Measurements from ENCODE around the gene PCGF1.

Gene PCGF1

GRCh38 chr2:74548285-74548899, 40.9 kb upstream of the PCGF1 start:
- no peaks in the 10 kb centered on the region for H3K9me3 Mint-ChIP-seq
- H3K27me3 Mint-ChIP-seq = peaks cover 13% of the 10 kb centered on the region
- H3K27ac Mint-ChIP-seq = peak overlapping the region; percentile 35
- no peaks in the 10 kb centered on the region for H3K36me3 Mint-ChIP-seq
- peak overlapping the region; percentile 75 for H3K4me3 Mint-ChIP-seq
- H3K4me1 Mint-ChIP-seq = peaks cover 38% of the 10 kb centered on the region
- ATAC-seq = no peak

DNA sequence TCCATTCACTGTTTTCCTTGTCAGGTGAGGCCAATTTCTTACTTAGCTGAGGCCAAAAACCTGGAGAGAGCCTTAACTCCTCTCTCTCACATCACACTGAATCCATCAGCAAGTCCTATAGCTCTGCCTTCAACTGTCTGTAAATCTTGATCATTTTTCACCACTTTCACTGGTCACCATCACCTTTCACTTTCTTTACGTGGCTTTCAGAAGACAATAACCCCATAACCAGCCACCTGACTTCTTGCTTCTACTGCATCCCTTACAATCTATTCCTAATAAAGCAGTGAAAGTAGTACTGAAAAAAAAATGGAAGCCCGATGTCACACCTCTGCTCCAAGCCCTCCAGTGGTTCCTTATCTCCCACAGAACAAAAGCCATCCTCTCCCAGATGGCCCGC, 38.5 kb upstream of the PCGF1 start:
- Mint-ChIP-seq H3K27me3 (peaks cover 13% of the 10 kb centered on the region), H3K36me3 (peaks cover 12% of the 10 kb centered on the region), H3K4me1 (peaks cover 16% of the 10 kb centered on the region), H3K9me3 (no peaks in the 10 kb centered on the region), H3K27ac (no peak overlapping the region), H3K4me3 (no peak overlapping the region)
- ATAC-seq = no peak

- H3K27me3 Mint-ChIP-seq = peaks cover 5% of the 10 kb centered on the region
Measured at GRCh38 chr2:74544634-74545033, 37.1 kb upstream of the PCGF1 start.

GRCh38 chr2:74542978-74543377, 35.5 kb upstream of the PCGF1 start:
- Mint-ChIP-seq H3K4me3 (no peak overlapping the region), H3K27ac (no peak overlapping the region), H3K36me3 (peaks cover 16% of the 10 kb centered on the region), H3K27me3 (no peaks in the 10 kb centered on the region), H3K4me1 (peaks cover 21% of the 10 kb centered on the region), H3K9me3 (no peaks in the 10 kb centered on the region)
- no peak for ATAC-seq

More at GRCh38 chr2:74544634-74545033, 37.1 kb upstream of the PCGF1 start:
- Mint-ChIP-seq H3K36me3 (peaks cover 12% of the 10 kb centered on the region), H3K4me1 (peaks cover 14% of the 10 kb centered on the region), H3K27ac (no peak overlapping the region), H3K9me3 (no peaks in the 10 kb centered on the region), H3K4me3 (no peak overlapping the region)
- ATAC-seq = no peak

DNA sequence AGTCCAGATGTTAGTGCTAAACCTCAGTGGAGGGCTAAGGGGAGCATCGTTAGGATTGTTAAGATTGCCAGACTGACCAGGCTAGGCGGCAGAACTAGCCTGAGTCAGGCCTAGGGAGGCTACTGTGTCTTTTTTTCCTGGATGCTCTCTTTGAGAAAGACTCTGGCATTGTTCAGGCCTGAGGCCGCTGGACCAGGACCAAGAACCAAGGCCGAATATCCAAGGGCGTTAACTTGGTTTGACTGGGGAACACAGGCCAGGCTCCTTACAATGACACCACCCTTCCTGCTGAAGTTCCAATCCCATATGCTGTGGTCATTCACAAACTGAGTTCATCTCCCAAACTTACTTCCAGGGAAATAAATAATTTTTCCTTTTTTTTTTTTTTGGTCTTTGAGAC, 32.8 kb upstream of the PCGF1 start:
- peak overlapping the region; percentile 89 for H3K27ac Mint-ChIP-seq
- no peak for ATAC-seq
- no peak overlapping the region for H3K4me3 Mint-ChIP-seq
- no peaks in the 10 kb centered on the region for H3K9me3 Mint-ChIP-seq
- peaks cover 37% of the 10 kb centered on the region for H3K4me1 Mint-ChIP-seq
- H3K27me3 Mint-ChIP-seq = no peaks in the 10 kb centered on the region
- H3K36me3 Mint-ChIP-seq = peaks cover 16% of the 10 kb centered on the region

GRCh38 chr2:74538881-74539339, 31.4 kb upstream of the PCGF1 start:
- H3K4me3 Mint-ChIP-seq = peak overlapping the region; percentile 61
- ATAC-seq = peak; percentile 73
- no peaks in the 10 kb centered on the region for H3K9me3 Mint-ChIP-seq
- peak overlapping the region; percentile 89 for H3K27ac Mint-ChIP-seq
- H3K36me3 Mint-ChIP-seq = peaks cover 16% of the 10 kb centered on the region
- no peaks in the 10 kb centered on the region for H3K27me3 Mint-ChIP-seq
- H3K4me1 Mint-ChIP-seq = peaks cover 37% of the 10 kb centered on the region

DNA sequence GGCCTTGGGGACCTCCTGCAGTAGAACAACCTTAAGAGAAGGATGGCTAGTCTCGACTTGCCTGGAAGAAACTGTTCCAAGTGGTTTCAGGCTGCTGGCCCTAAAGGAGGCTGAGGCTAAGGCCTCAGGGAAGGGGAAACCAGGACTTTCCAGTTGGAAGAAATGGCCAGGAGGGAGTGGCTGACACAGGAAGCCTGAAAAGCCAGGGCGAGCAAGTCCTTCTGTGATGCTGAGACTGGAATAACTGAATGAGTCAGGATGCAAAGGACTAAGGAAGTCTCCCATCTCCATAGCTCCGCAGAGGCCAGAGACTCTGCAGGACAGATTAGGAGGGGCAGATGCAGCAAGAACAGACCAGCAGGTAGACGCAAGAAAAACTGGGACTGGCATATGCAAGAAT, 29.6 kb upstream of the PCGF1 start:
- no peaks in the 10 kb centered on the region for H3K9me3 Mint-ChIP-seq
- no peak overlapping the region for H3K4me3 Mint-ChIP-seq
- H3K27me3 Mint-ChIP-seq = no peaks in the 10 kb centered on the region
- peaks cover 41% of the 10 kb centered on the region for H3K4me1 Mint-ChIP-seq
- peaks cover 13% of the 10 kb centered on the region for H3K36me3 Mint-ChIP-seq
- H3K27ac Mint-ChIP-seq = no peak overlapping the region
- ATAC-seq = no peak

GRCh38 chr2:74536166-74536950, 28.9 kb upstream of the PCGF1 start:
- peaks cover 49% of the 10 kb centered on the region for H3K4me1 Mint-ChIP-seq
- H3K9me3 Mint-ChIP-seq = no peaks in the 10 kb centered on the region
- no peak overlapping the region for H3K4me3 Mint-ChIP-seq
- H3K27me3 Mint-ChIP-seq = no peaks in the 10 kb centered on the region
- peak; percentile 65 for ATAC-seq
- peaks cover 13% of the 10 kb centered on the region for H3K36me3 Mint-ChIP-seq
- no peak overlapping the region for H3K27ac Mint-ChIP-seq

GRCh38 chr2:74535440-74535965, 28.0 kb upstream of the PCGF1 start:
- peaks cover 21% of the 10 kb centered on the region for H3K36me3 Mint-ChIP-seq

GRCh38 chr2:74534411-74534810, 26.9 kb upstream of the PCGF1 start:
- H3K9me3 Mint-ChIP-seq = no peaks in the 10 kb centered on the region
- peaks cover 51% of the 10 kb centered on the region for H3K4me1 Mint-ChIP-seq
- no peaks in the 10 kb centered on the region for H3K27me3 Mint-ChIP-seq
- no peak overlapping the region for H3K27ac Mint-ChIP-seq
- H3K4me3 Mint-ChIP-seq = no peak overlapping the region
- no peak for ATAC-seq
- H3K36me3 Mint-ChIP-seq = peaks cover 21% of the 10 kb centered on the region

More at GRCh38 chr2:74535440-74535965, 28.0 kb upstream of the PCGF1 start:
- H3K27me3 Mint-ChIP-seq = no peaks in the 10 kb centered on the region
- no peaks in the 10 kb centered on the region for H3K9me3 Mint-ChIP-seq
- no peak overlapping the region for H3K4me3 Mint-ChIP-seq
- ATAC-seq = no peak
- peaks cover 57% of the 10 kb centered on the region for H3K4me1 Mint-ChIP-seq
- no peak overlapping the region for H3K27ac Mint-ChIP-seq

- Mint-ChIP-seq H3K4me1 (peaks cover 48% of the 10 kb centered on the region), H3K9me3 (no peaks in the 10 kb centered on the region), H3K36me3 (peaks cover 24% of the 10 kb centered on the region), H3K27ac (no peak overlapping the region), H3K4me3 (no peak overlapping the region), H3K27me3 (no peaks in the 10 kb centered on the region)
- no peak for ATAC-seq
Measured at GRCh38 chr2:74533464-74533863, 26.0 kb upstream of the PCGF1 start.

GRCh38 chr2:74532222-74532621, 24.7 kb upstream of the PCGF1 start:
- peaks cover 48% of the 10 kb centered on the region for H3K4me1 Mint-ChIP-seq
- ATAC-seq = no peak
- H3K27me3 Mint-ChIP-seq = no peaks in the 10 kb centered on the region
- H3K9me3 Mint-ChIP-seq = no peaks in the 10 kb centered on the region
- H3K36me3 Mint-ChIP-seq = peaks cover 37% of the 10 kb centered on the region
- no peak overlapping the region for H3K27ac Mint-ChIP-seq
- peak overlapping the region; percentile 27 for H3K4me3 Mint-ChIP-seq

- Mint-ChIP-seq H3K27me3 (no peaks in the 10 kb centered on the region), H3K4me1 (peaks cover 48% of the 10 kb centered on the region), H3K4me3 (peak overlapping the region; percentile 99), H3K27ac (peak overlapping the region; percentile 99), H3K9me3 (no peaks in the 10 kb centered on the region), H3K36me3 (peaks cover 42% of the 10 kb centered on the region)
- ATAC-seq = no peak
Measured at GRCh38 chr2:74531666-74532065, 24.2 kb upstream of the PCGF1 start.

DNA sequence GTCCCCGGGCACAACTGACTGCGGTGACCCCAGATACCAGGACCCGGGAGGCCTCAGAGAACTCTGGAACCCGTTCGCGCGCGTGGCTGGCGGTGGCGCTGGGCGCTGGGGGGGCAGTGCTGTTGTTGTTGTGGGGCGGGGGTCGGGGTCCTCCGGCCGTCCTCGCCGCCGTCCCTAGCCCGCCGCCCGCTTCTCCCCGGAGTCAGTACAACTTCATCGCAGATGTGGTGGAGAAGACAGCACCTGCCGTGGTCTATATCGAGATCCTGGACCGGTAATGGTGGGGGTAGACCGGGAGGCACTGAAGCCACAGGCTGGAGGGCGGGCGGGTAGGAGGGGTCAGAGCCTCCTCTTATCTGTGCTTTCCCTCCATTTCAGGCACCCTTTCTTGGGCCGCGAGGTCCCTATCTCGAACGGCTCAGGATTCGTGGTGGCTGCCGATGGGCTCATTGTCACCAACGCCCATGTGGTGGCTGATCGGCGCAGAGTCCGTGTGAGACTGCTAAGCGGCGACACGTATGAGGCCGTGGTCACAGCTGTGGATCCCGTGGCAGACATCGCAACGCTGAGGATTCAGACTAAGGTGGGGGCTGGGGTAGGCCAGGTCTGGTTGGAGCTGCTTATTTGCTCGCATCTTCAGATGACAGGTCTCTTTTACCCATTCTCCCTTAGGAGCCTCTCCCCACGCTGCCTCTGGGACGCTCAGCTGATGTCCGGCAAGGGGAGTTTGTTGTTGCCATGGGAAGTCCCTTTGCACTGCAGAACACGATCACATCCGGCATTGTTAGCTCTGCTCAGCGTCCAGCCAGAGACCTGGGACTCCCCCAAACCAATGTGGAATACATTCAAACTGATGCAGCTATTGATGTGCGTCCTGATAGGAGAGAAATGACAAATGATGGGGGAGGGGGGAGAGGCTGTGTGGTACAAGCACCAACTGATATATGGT, 23.0 kb upstream of the PCGF1 start:
- peak; percentile 52 for ATAC-seq
- H3K27ac Mint-ChIP-seq = peak overlapping the region; percentile 99
- H3K27me3 Mint-ChIP-seq = no peaks in the 10 kb centered on the region
- peaks cover 52% of the 10 kb centered on the region for H3K4me1 Mint-ChIP-seq
- peak overlapping the region; percentile 99 for H3K4me3 Mint-ChIP-seq
- H3K36me3 Mint-ChIP-seq = peaks cover 53% of the 10 kb centered on the region
- H3K9me3 Mint-ChIP-seq = no peaks in the 10 kb centered on the region

Measured in stimulated activated memory B cell treated with anti-CD40 and anti-IgM and Interleukin-4, amounts not matched to agents 10 μg/mL and 1 μg/mL and 100 μg/mL, for 72 hours (primary cell).